HepG2 (cell line): Measurements from ENCODE around the gene NOP14. TPM values are rescaled to one million over a fixed set of nuclear protein-coding genes. Genes with fewer than 3 reads are reported as not detected.
A peak's percentile ranks its signal among the peaks of the same experiment; 100 is the strongest.

Source experiments
- ATM ChIP-seq: fragments of 450-650 bp; IDR thresholded peaks from 2 replicates; pipeline ENCODE4 v1.7.1; 2017; ENCODE audit warnings: mild to moderate bottlenecking, borderline replicate concordance
- BCLAF1 ChIP-seq: fragments of 450-650 bp; IDR thresholded peaks from 2 replicates; pipeline ENCODE4 v1.6.1; 2017; ENCODE audit warnings: mild to moderate bottlenecking
- CEBPG ChIP-seq: IDR thresholded peaks from 2 replicates; pipeline ENCODE4 v1.6.1; 2016
- CREB1 ChIP-seq, 2 experiments: fragments of 450-650 bp in 1 of 2; IDR thresholded peaks; 2 replicates each; pipeline ENCODE4 v1.6.1; 2016 to 2017; ENCODE audit warnings: control low read depth in 1 of 2, mild to moderate bottlenecking in 1 of 2, missing compliant biosample characterization in 1 of 2, missing genetic modification characterization in 1 of 2
- DNMT3B ChIP-seq: conservative IDR thresholded peaks from 2 replicates; pipeline ENCODE4 v1.6.1; 2016; ENCODE audit warnings: missing biosample characterization, control low read depth
- FOXC1 ChIP-seq: sonication (generic); formaldehyde crosslinking; IDR thresholded peaks from 2 replicates; pipeline ENCODE4 v1.8.0; 2022; ENCODE audit warnings: mild to moderate bottlenecking, missing genetic modification reagents, borderline replicate concordance
- FOXK2 ChIP-seq: fragments of 450-650 bp; IDR thresholded peaks from 2 replicates; pipeline ENCODE4 v1.6.1; 2016
- KAT8 ChIP-seq: IDR thresholded peaks from 2 replicates; pipeline ENCODE4 v1.6.1; 2016; ENCODE audit warnings: missing genetic modification reagents, missing compliant biosample characterization
- MAFG ChIP-seq: sonication (generic); formaldehyde crosslinking; IDR thresholded peaks from 2 replicates; pipeline ENCODE4 v1.5.1; 2020; ENCODE audit warnings: mild to moderate bottlenecking, missing genetic modification reagents
- NR1H2 ChIP-seq: sonication (generic); formaldehyde crosslinking; IDR thresholded peaks from 2 replicates; pipeline ENCODE4 v1.8.1; 2022; ENCODE audit warnings: low read depth, missing genetic modification reagents, borderline replicate concordance
- PAF1 ChIP-seq: IDR thresholded peaks from 2 replicates; pipeline ENCODE4 v1.6.1; 2016; ENCODE audit warnings: missing genetic modification reagents, missing compliant biosample characterization
- PPARG ChIP-seq: conservative IDR thresholded peaks from 2 replicates; pipeline ENCODE4 v1.6.1; 2016; ENCODE audit warnings: missing biosample characterization, missing genetic modification reagents
- REL ChIP-seq: sonication (generic); formaldehyde crosslinking; conservative IDR thresholded peaks from 2 replicates; pipeline ENCODE4 v1.8.0; 2022; ENCODE audit warnings: mild to moderate bottlenecking, missing genetic modification reagents, moderate library complexity
- SIN3A ChIP-seq: IDR thresholded peaks from 2 replicates; pipeline ENCODE4 v1.6.1; 2011; ENCODE audit warnings: low read depth, mild to moderate bottlenecking, control low read depth, low read length, borderline replicate concordance
- SIX4 ChIP-seq: sonication (generic); formaldehyde crosslinking; IDR thresholded peaks from 2 replicates; pipeline ENCODE4 v1.4.0; 2020; ENCODE audit warnings: missing genetic modification reagents
- SMARCC2 ChIP-seq: fragments of 450-650 bp; IDR thresholded peaks from 2 replicates; pipeline ENCODE4 v1.6.1; 2017; ENCODE audit warnings: antibody characterized with exemption, mild to moderate bottlenecking
- U2AF2 ChIP-seq: fragments of 200-400 bp; formaldehyde crosslinking; IDR thresholded peaks from 2 replicates; pipeline ENCODE4 v1.6.1; 2017; ENCODE audit warnings: low read depth, mild to moderate bottlenecking, low read length
- XBP1 ChIP-seq: sonication (generic); formaldehyde crosslinking; IDR thresholded peaks from 2 replicates; pipeline ENCODE4 v1.5.0; 2020; ENCODE audit warnings: missing genetic modification reagents
- ZKSCAN8 ChIP-seq: IDR thresholded peaks from 2 replicates; pipeline ENCODE4 v1.6.1; 2016; ENCODE audit warnings: borderline replicate concordance, missing genetic modification reagents, missing compliant biosample characterization
- ZMYM3 ChIP-seq: sonication (generic); formaldehyde crosslinking; IDR thresholded peaks from 2 replicates; pipeline ENCODE4 v1.5.1; 2020; ENCODE audit warnings: mild to moderate bottlenecking, missing genetic modification reagents
- ZNF30 ChIP-seq: sonication (generic); formaldehyde crosslinking; IDR thresholded peaks from 2 replicates; pipeline ENCODE4 v1.5.0; 2020; ENCODE audit warnings: mild to moderate bottlenecking, missing genetic modification reagents
- ZNF337 ChIP-seq: sonication (generic); formaldehyde crosslinking; IDR thresholded peaks from 2 replicates; pipeline ENCODE4 v1.5.1; 2020; ENCODE audit warnings: missing genetic modification reagents, low read depth, mild to moderate bottlenecking, borderline replicate concordance
- ZNF496 ChIP-seq: sonication (generic); formaldehyde crosslinking; IDR thresholded peaks from 2 replicates; pipeline ENCODE4 v1.8.1; 2023; ENCODE audit warnings: mild to moderate bottlenecking, moderate library complexity, missing genetic modification reagents; ENCODE audit not compliant: insufficient replicate concordance
- ZNF550 ChIP-seq: sonication (generic); formaldehyde crosslinking; IDR thresholded peaks from 2 replicates; pipeline ENCODE4 v1.4.0; 2020; ENCODE audit warnings: mild to moderate bottlenecking, missing genetic modification reagents, borderline replicate concordance
- ZNF567 ChIP-seq: sonication (generic); formaldehyde crosslinking; IDR thresholded peaks from 2 replicates; pipeline ENCODE4 v1.8.1; 2023; ENCODE audit warnings: mild to moderate bottlenecking, missing genetic modification reagents, borderline replicate concordance
- ZNF678 ChIP-seq: sonication (generic); formaldehyde crosslinking; IDR thresholded peaks from 2 replicates; pipeline ENCODE4 v1.4.0; 2020; ENCODE audit warnings: mild to moderate bottlenecking, missing genetic modification reagents
- ZNF770 ChIP-seq: sonication (generic); formaldehyde crosslinking; IDR thresholded peaks from 2 replicates; pipeline ENCODE4 v1.5.0; 2020; ENCODE audit warnings: mild to moderate bottlenecking, missing genetic modification reagents
- ZNF788 ChIP-seq: sonication (generic); formaldehyde crosslinking; IDR thresholded peaks from 2 replicates; pipeline ENCODE4 v1.5.0; 2020; ENCODE audit warnings: mild to moderate bottlenecking, missing genetic modification reagents, borderline replicate concordance
- polyA plus RNA-seq, 8 experiments: library from polyadenylated mRNA; depleted of rRNA in 3 of 8; stranded (reverse) in 7 of 8; unstranded in 1 of 8; fragments of >200 nt; fragmentation: Illumina TruSeq in 4 of 8; extraction: Trizol in 4 of 8; gene quantifications; 2 replicates each; pipeline versions ENCODE4 v1.2.1 to v1.2.3, GENCODE V29; 2011 to 2016; ENCODE audit warnings: low read depth in 4 of 8, missing spikeins in 1 of 8, mixed read lengths in 1 of 8; ENCODE audit not compliant: insufficient read depth in 1 of 8
- total RNA-seq, 5 experiments: library from RNA; depleted of rRNA; stranded (reverse); fragments of >200 nt; fragmentation: Illumina TruSeq; extraction: Trizol; gene quantifications; 2 replicates each; pipeline ENCODE4 v1.2.3, GENCODE V29; 2016; ENCODE audit warnings: low read depth in 1 of 5

Gene NOP14
- total and polyA plus RNA-seq, 2 of the 13 experiments (the other 11 are each of a cell fraction or from before 2014, with no cell fraction given), result 6.9 to 47.9 TPM

- TF ChIP-seq ZKSCAN8 (CRISPR knock-in tag), result peak; percentile 42; the same call in 1 of the 2 replicates
- TF ChIP-seq ZNF678, result peak; percentile 86
- no peak for TF ChIP-seq ZNF550
- TF ChIP-seq PAF1, result no peak
- no peak for TF ChIP-seq U2AF2
- TF ChIP-seq CREB1 (IDR thresholded peaks at IDR 0.05), result peak; percentile 77
- TF ChIP-seq CREB1 (CRISPR knock-in tag; IDR thresholded peaks at IDR 0.05), result peak; percentile 66; the same call in 1 of the 2 replicates
- no peak for TF ChIP-seq MAFG (CRISPR knock-in tag)
- peak; percentile 81; the same call in 1 of the 2 replicates for TF ChIP-seq ZNF788 (CRISPR knock-in tag)
- peak; percentile 99 for TF ChIP-seq REL (CRISPR knock-in tag)
- peak; percentile 33 for TF ChIP-seq CEBPG (CRISPR knock-in tag)
- peak; percentile 88 for TF ChIP-seq ZNF567 (CRISPR knock-in tag)
- peak; percentile 57; the same call in 1 of the 2 replicates for TF ChIP-seq ZNF337 (CRISPR knock-in tag)
- TF ChIP-seq ZNF496 (CRISPR knock-in tag), result no peak
- no peak for TF ChIP-seq BCLAF1
- TF ChIP-seq ZNF770 (CRISPR knock-in tag), result peak; percentile 53; the same call in 1 of the 2 replicates
- TF ChIP-seq XBP1 (CRISPR knock-in tag), result no peak
- TF ChIP-seq ZMYM3 (CRISPR knock-in tag), result no peak
- peak; percentile 93 for TF ChIP-seq SIX4
- peak; percentile 95 for TF ChIP-seq KAT8 (CRISPR knock-in tag)
- peak; percentile 99 for TF ChIP-seq ZNF30 (CRISPR knock-in tag)
- TF ChIP-seq SIN3A, result peak; percentile 97
- peak; percentile 96; the same call in 1 of the 2 replicates for TF ChIP-seq FOXC1 (CRISPR knock-in tag)
- no peak for TF ChIP-seq ATM
- TF ChIP-seq SMARCC2, result no peak
- TF ChIP-seq PPARG (CRISPR knock-in tag), result peak; percentile 71
- TF ChIP-seq NR1H2 (CRISPR knock-in tag), result peak; percentile 78; the same call in 1 of the 2 replicates
- no peak; the same call in 1 of the 2 replicates for TF ChIP-seq DNMT3B
- TF ChIP-seq FOXK2, result peak; percentile 99
These were observed at the start of gene NOP14, which contains the start of gene GRK4 (continued) for GRCh38 chr4:2963175-2963965.
